Cardiac muscle cell (in vitro differentiated cells and primary cell): ENCODE data around the gene MCM9. TPM values are rescaled to one million over a fixed set of nuclear protein-coding genes. Genes with fewer than 3 reads are reported as not detected.

Experiments used
- DNase-seq, 2 donors: peaks; one replicate each; pipeline versions ENCODE4 v3.0.0 to v3.0.0-alpha.2; 2010 to 2017; ENCODE audit warnings: low read depth in 1 of 2, low spot score in 1 of 2
- H3K27ac ChIP-seq: fragments of 200-600 bp; sonication (generic); 2 replicates; pipeline ENCODE4 v1.5.1; 2016
- H3K27me3 ChIP-seq: fragments of 200-600 bp; sonication (generic); 2 replicates; pipeline ENCODE4 v1.6.0; 2016; ENCODE audit warnings: control low read depth
- H3K36me3 ChIP-seq: fragments of 200-600 bp; sonication (generic); 2 replicates; pipeline ENCODE4 v1.5.1; 2016; ENCODE audit warnings: control low read depth
- H3K4me1 ChIP-seq: fragments of 200-600 bp; sonication (generic); 2 replicates; pipeline ENCODE4 v1.8.1; 2017; ENCODE audit warnings: low read depth, mild to moderate bottlenecking, mixed run types
- H3K4me3 ChIP-seq: fragments of 200-600 bp; sonication (generic); 2 replicates; pipeline ENCODE4 v1.5.1; 2016; ENCODE audit warnings: mild to moderate bottlenecking
- H3K9me3 ChIP-seq: fragments of 200-600 bp; sonication (generic); 2 replicates; pipeline ENCODE4 v1.5.1; 2017; ENCODE audit warnings: low read depth, mild to moderate bottlenecking, control low read depth
- polyA plus RNA-seq: library from polyadenylated mRNA; unstranded; fragments of >200 nt; fragmentation: Nextera tagmentation; extraction: Ambion mirVana; gene quantifications from 2 replicates; pipeline ENCODE4 v1.2.1, GENCODE V29; 2016
- total RNA-seq: library from RNA; depleted of rRNA; stranded (reverse); fragments of >200 nt; gene quantifications from 2 replicates; pipeline ENCODE4 v1.2.3, GENCODE V29; 2016
- TF ChIP-seq, protein P1 (sequence below): IDR thresholded peaks from 2 replicates; pipeline ENCODE4 v1.5.1; 2012; ENCODE audit warnings: low read depth, mild to moderate bottlenecking, low read length

The MCM9 gene
- total and polyA plus RNA-seq, 2 experiments from 2014 or later = 7.0 to 10.1 TPM

DNA sequence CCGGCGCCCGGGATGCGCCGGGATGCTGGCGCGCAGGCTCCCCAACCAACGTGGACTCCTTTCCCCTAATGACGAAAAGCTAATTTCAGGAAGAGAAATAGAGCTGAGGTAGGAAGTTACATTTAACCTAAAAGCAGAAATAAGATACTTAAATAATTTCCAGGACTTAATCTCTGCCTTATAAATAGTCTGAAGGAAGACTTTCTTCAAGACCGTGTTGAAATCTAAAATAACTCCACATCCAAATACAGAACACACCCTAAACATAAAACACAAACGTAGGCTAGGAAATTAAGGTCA is 39.7 kb downstream of the MCM9 start:
- DNase-seq = no peak
- TF ChIP-seq, protein P1, sequence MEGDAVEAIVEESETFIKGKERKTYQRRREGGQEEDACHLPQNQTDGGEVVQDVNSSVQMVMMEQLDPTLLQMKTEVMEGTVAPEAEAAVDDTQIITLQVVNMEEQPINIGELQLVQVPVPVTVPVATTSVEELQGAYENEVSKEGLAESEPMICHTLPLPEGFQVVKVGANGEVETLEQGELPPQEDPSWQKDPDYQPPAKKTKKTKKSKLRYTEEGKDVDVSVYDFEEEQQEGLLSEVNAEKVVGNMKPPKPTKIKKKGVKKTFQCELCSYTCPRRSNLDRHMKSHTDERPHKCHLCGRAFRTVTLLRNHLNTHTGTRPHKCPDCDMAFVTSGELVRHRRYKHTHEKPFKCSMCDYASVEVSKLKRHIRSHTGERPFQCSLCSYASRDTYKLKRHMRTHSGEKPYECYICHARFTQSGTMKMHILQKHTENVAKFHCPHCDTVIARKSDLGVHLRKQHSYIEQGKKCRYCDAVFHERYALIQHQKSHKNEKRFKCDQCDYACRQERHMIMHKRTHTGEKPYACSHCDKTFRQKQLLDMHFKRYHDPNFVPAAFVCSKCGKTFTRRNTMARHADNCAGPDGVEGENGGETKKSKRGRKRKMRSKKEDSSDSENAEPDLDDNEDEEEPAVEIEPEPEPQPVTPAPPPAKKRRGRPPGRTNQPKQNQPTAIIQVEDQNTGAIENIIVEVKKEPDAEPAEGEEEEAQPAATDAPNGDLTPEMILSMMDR = no peak
- H3K36me3 ChIP-seq = no peaks in the 10 kb centered on the region
- H3K27me3 ChIP-seq = no peaks in the 10 kb centered on the region
- H3K27ac ChIP-seq = peak overlapping the region; percentile 93
- H3K4me1 ChIP-seq = peaks cover 24% of the 10 kb centered on the region
- H3K9me3 ChIP-seq = no peaks in the 10 kb centered on the region
- peak overlapping the region; percentile 57 for H3K4me3 ChIP-seq

DNA sequence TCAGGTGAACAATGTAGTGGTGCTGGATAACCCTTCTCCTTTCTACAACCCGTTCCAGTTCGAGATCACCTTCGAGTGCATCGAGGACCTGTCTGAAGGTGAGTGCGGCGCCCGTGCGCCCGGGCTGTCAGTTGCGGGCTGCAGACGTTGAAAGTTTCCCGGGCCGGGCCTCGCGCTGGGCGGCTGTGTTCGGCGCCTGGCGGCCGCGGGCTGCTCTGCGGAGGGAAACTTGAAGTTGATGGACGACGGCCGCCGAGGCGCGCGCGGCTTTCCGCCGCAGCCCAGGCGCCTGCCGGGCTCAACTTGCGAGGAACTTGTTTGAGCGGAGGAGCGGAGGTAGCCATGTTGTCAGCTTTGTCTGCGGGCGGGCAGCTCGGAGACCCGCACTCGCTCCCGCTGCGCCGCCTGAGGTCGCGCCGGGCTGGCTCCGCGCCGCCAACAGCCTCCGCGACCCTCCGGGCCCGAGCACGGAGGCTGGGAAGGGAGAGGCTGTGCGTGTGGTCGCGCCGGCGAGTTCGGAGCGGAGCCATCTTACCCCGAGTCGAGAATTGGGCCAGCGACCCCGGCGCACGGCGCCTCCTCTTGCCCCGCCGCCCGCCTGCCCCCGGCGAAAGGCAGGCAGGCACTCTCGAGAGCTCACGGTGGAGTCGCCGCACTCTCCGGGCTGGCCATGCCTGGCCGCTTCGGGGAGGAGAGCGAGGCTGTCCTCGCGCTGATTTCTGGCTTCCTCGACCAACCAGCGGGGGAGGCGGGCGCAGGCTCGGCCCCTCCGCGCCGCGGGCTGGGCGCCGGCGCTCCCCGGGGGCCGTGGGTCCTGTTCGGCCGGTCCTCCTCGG is 40.3 kb downstream of the MCM9 start:
- Histone ChIP-seq H3K27me3 (no peaks in the 10 kb centered on the region), H3K4me1 (peaks cover 23% of the 10 kb centered on the region), H3K4me3 (peak overlapping the region; percentile 57), H3K9me3 (no peaks in the 10 kb centered on the region), H3K27ac (peak overlapping the region; percentile 93), H3K36me3 (no peaks in the 10 kb centered on the region)
- TF ChIP-seq, protein P1 = no peak
- DNase-seq = peak; percentile 79 to 81

DNA sequence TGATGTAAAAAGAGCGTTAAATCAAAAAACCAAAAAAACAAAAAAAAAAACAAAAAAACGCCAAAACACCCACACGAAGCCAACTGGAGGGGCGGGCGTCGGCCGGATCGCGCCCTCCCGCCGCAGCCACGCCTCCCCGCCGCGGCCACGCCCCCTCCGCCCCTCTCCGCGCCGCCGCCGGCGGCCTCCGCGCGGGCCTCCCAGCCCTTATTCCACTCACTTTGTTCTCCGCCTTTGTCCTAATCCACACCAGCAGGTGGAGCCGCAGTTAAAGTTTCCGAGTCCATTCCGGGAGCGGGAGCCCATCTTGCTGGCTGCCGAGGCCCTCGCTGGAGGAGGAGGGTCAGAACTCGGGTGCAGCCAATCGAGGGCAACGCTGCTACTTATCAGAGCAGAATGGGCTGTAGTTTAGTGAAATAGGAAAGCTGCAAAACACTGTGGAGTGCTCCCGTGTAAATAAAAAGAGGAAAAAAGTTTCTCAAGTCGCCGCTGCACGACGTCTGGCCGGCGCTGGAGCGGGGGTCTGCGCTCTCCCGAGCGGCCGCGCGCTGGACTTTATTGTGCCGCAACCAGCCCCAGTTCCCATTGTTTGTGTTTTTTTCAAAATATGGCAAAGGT is 41.0 kb downstream of the MCM9 start, which contains the start of gene ASF1A:
Gene ASF1A (plus strand): TSS at position 346 of the 618 bp plus-strand sequence. CDS start 262 bp downstream, at position 608.
- Histone ChIP-seq H3K27ac (peak within 1 kb of the TSS; percentile 94), H3K9me3 (no peaks in the 10 kb centered on the region), H3K4me1 (peaks cover 27% of the 10 kb centered on the region), H3K4me3 (peak within 1 kb of the TSS; percentile 57), H3K36me3 (no peaks in the 10 kb centered on the region), H3K27me3 (no peaks in the 10 kb centered on the region)
- TF ChIP-seq, protein P1 = peak; percentile 59
- peak; percentile 97 to 99 for DNase-seq

DNA sequence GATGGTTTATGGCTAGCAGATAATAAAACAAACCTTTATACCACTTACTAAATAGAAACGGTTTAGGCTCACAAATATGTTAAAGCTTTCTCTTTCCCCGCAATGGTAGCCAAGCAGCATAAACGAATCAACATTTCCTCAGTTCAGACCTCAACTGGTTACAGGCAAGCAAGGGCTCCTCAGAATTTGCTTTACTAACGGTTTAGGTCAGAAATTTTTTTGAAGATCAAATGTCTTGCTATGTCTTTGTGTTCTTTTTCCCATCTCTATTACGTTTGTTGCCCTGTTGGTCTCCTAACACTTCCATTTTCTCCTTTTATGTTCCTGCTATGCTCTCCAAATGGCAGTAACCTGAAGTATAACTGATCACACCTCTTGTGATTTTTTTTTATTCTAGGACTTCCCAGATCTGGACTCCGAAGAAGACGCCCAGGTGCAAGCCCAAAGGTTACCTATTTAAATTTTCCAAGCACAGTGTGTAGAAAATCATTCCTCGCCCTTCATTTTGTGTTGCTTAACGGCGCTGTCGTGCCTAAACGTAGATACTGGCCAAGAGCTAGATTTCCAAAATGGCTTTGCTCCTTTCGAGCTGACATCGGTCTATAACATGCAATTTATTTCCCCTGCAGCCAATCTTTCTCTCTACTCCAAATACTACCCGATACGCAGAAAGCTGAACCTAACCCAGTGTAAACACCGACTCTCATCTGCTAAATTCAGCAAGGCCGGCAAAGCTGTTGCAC is 41.7 kb downstream of the MCM9 start:
- Histone ChIP-seq H3K27ac (peak overlapping the region; percentile 94), H3K36me3 (no peaks in the 10 kb centered on the region), H3K27me3 (no peaks in the 10 kb centered on the region), H3K9me3 (no peaks in the 10 kb centered on the region), H3K4me3 (peak overlapping the region; percentile 57), H3K4me1 (peaks cover 27% of the 10 kb centered on the region)
- TF ChIP-seq, protein P1 = no peak
- DNase-seq = peak; percentile 68 to 79

DNA sequence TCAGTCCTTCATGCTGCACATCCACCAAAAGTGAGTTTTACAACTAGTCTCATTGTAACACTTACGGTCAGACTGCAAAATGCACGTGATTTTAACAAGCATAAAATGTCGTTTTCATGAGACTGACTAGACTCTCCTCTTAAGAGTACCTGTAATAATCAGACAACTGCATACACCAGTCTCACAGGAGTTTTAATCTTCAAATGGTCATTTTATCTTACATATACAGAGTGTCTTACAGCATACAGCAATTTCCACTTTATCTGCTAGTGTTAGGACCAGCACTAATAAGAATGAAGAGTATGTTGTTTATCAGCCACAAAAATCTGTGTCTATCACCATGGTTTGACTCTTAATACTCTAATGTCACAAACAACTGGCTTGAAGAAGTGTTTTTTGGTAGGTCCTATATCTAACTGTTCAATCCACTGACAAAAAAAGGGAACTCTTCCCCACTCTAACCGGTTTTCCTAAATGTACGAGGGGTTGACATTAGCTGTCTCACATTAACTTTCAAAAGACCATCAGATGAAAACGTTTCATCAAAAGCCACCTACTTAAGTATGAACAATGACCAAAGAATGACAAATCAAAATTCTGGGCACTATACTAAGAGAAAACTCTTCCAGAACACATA is 42.5 kb downstream of the MCM9 start:
- Histone ChIP-seq H3K4me1 (peaks cover 27% of the 10 kb centered on the region), H3K4me3 (peak overlapping the region; percentile 57), H3K27ac (peak overlapping the region; percentile 94), H3K9me3 (no peaks in the 10 kb centered on the region), H3K36me3 (no peaks in the 10 kb centered on the region), H3K27me3 (no peaks in the 10 kb centered on the region)
- TF ChIP-seq, protein P1 = no peak
- DNase-seq = no peak
